Measurements from ENCODE around the gene FBXW10B.
"Not testable (repeated sequence)": the region's sequence is repeated elsewhere in the genome, so short reads cannot be mapped to it uniquely, and the experiment has no call there.

The FBXW10B gene

DNA sequence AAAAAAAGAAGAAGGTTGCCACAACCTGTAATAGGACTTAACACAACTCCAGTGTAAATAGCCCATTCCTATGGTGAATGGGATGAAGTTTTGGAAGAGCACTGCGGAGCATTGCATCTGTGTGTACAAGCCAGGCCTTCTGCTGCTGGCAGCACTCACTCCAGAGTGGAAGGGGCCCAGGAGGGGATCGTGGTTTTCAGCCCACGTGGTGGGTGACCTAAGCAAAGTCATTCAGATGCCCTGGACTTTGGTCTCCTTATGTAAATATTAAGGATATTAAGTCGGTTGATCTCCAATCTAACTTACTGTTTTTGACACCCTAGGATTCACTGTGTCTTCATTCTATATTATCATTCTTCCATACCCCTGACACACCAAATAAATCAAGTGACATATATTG, 2.7 kb downstream of the FBXW10B start:
- not testable (repeated sequence) for ATAC-seq (replicated peaks; ENCODE audit: extremely low read depth, poor library complexity, severe bottlenecking); H3K27ac Mint-ChIP-seq (ENCODE audit: low read depth); DNase-seq (ENCODE audit: low spot score in 2 of 2); H3K4me1 Mint-ChIP-seq; H3K9me3 Mint-ChIP-seq; H3K4me3 Mint-ChIP-seq; H3K36me3 Mint-ChIP-seq (ENCODE audit: insufficient read depth); H3K27me3 Mint-ChIP-seq

GRCh38 chr17:15615850-15616249, 3.7 kb downstream of the FBXW10B start:
- H3K4me3 Mint-ChIP-seq; H3K9me3 Mint-ChIP-seq; DNase-seq (ENCODE audit: low spot score in 2 of 2); ATAC-seq (replicated peaks; ENCODE audit: extremely low read depth, poor library complexity, severe bottlenecking); H3K4me1 Mint-ChIP-seq; H3K27me3 Mint-ChIP-seq; H3K27ac Mint-ChIP-seq (ENCODE audit: low read depth); H3K36me3 Mint-ChIP-seq (ENCODE audit: insufficient read depth): not testable (repeated sequence)

GRCh38 chr17:15613111-15613510, 6.4 kb downstream of the FBXW10B start:
- not testable (repeated sequence) for ATAC-seq (replicated peaks; ENCODE audit: extremely low read depth, poor library complexity, severe bottlenecking); H3K36me3 Mint-ChIP-seq (ENCODE audit: insufficient read depth); H3K27ac Mint-ChIP-seq (ENCODE audit: low read depth); H3K4me1 Mint-ChIP-seq; H3K27me3 Mint-ChIP-seq; H3K9me3 Mint-ChIP-seq; DNase-seq (ENCODE audit: low spot score in 2 of 2); H3K4me3 Mint-ChIP-seq

DNA sequence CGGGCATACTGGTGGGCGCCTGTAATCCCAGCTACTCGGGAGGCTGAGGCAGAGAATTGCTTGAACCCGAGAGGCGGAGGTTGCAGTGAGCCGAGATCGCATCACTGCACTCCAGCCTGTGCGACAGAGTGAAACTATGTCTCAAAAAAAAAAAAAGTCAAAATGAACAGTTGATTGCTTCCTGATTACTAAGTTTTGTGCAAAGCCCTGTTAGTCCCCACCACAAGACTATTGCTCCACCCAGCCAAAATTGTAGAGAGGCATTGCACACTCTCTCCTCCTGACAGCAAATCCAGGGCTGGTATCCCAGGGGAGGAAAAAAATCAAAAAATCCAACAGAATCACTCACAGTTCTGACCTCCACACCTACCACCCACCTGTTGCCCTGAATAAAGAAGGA, 26.5 kb downstream of the FBXW10B start:
- DNase-seq (ENCODE audit: low spot score in 2 of 2); H3K27me3 Mint-ChIP-seq; H3K36me3 Mint-ChIP-seq (ENCODE audit: insufficient read depth); H3K9me3 Mint-ChIP-seq; ATAC-seq (replicated peaks; ENCODE audit: extremely low read depth, poor library complexity, severe bottlenecking); H3K27ac Mint-ChIP-seq (ENCODE audit: low read depth): not testable (repeated sequence)
- Mint-ChIP-seq H3K4me3 (peak overlapping the region; percentile 16), H3K4me1 (peaks cover 31% of the 10 kb centered on the region)

DNA sequence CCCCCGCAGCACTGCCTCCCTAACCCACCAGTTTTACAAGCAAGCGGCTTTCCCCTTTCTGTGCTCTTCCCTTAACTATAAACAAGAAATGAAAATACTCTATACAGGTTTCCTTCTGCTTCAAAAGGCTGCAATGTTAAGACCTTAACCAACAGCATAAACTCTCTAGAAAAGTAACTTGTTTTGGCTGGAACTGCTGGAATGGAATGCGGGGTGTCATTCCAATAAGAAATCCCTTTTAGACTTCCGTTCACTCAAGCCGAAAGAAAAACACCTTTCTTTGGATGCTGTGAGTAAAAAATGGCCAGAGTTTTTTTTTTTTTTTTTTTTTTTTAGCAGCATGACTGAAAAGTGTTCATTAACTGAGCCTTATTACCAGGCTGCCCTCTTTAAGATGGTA, 27.5 kb downstream of the FBXW10B start:
- Mint-ChIP-seq H3K4me3 (peak overlapping the region; percentile 37), H3K4me1 (peaks cover 37% of the 10 kb centered on the region)
- not testable (repeated sequence) for H3K27ac Mint-ChIP-seq (ENCODE audit: low read depth); ATAC-seq (replicated peaks; ENCODE audit: extremely low read depth, poor library complexity, severe bottlenecking); H3K36me3 Mint-ChIP-seq (ENCODE audit: insufficient read depth); H3K27me3 Mint-ChIP-seq; H3K9me3 Mint-ChIP-seq; DNase-seq (ENCODE audit: low spot score in 2 of 2)

GRCh38 chr17:15590844-15591243, 28.7 kb downstream of the FBXW10B start:
- Mint-ChIP-seq H3K27ac (ENCODE audit: low read depth) (peak overlapping the region; percentile 46), H3K4me3 (peak overlapping the region; percentile 72), H3K4me1 (peaks cover 45% of the 10 kb centered on the region)
- not testable (repeated sequence) for H3K27me3 Mint-ChIP-seq; H3K9me3 Mint-ChIP-seq; H3K36me3 Mint-ChIP-seq (ENCODE audit: insufficient read depth); ATAC-seq (replicated peaks; ENCODE audit: extremely low read depth, poor library complexity, severe bottlenecking); DNase-seq (ENCODE audit: low spot score in 2 of 2)

GRCh38 chr17:15589544-15590536, 29.7 kb downstream of the FBXW10B start:
- H3K27me3 Mint-ChIP-seq; H3K9me3 Mint-ChIP-seq; H3K36me3 Mint-ChIP-seq (ENCODE audit: insufficient read depth): not testable (repeated sequence)
- ATAC-seq (replicated peaks; ENCODE audit: extremely low read depth, poor library complexity, severe bottlenecking) (peak; percentile 83), DNase-seq (ENCODE audit: low spot score in 2 of 2) (peak in 1 of 2 donors; percentile 17)
- H3K4me3 Mint-ChIP-seq: peak overlapping the region; percentile 72
- peak overlapping the region; percentile 46 for H3K27ac Mint-ChIP-seq (ENCODE audit: low read depth)
- peaks cover 45% of the 10 kb centered on the region for H3K4me1 Mint-ChIP-seq

- not testable (repeated sequence) for H3K27me3 Mint-ChIP-seq; DNase-seq (ENCODE audit: low spot score in 2 of 2); ATAC-seq (replicated peaks; ENCODE audit: extremely low read depth, poor library complexity, severe bottlenecking); H3K9me3 Mint-ChIP-seq; H3K27ac Mint-ChIP-seq (ENCODE audit: low read depth); H3K36me3 Mint-ChIP-seq (ENCODE audit: insufficient read depth); H3K4me3 Mint-ChIP-seq
- H3K4me1 Mint-ChIP-seq: peaks cover 45% of the 10 kb centered on the region
These were observed 31.5 kb downstream of the FBXW10B start for GRCh38 chr17:15588017-15588416.

DNA sequence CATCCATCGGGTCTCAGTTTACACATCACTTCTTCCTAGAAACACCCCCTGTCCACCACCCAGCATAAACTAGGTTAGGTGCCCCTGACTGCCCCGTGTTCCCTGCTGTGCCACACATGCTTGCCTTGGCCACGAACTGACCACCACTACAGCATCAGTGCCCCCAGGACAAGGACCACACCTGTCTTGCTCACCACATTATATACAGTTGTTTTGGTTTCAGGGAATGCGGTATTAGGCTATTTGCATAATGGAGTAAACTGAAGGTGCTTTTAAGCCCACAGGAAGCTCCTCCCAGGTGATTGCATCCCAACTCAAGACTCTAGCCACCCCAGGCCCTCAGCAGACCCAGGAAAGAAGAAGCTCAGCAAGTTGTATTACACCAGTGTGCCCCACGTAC, 36.2 kb downstream of the FBXW10B start:
- H3K27ac Mint-ChIP-seq (ENCODE audit: low read depth); H3K36me3 Mint-ChIP-seq (ENCODE audit: insufficient read depth); DNase-seq (ENCODE audit: low spot score in 2 of 2); ATAC-seq (replicated peaks; ENCODE audit: extremely low read depth, poor library complexity, severe bottlenecking); H3K27me3 Mint-ChIP-seq; H3K9me3 Mint-ChIP-seq; H3K4me3 Mint-ChIP-seq: not testable (repeated sequence)
- H3K4me1 Mint-ChIP-seq: peaks cover 17% of the 10 kb centered on the region

DNA sequence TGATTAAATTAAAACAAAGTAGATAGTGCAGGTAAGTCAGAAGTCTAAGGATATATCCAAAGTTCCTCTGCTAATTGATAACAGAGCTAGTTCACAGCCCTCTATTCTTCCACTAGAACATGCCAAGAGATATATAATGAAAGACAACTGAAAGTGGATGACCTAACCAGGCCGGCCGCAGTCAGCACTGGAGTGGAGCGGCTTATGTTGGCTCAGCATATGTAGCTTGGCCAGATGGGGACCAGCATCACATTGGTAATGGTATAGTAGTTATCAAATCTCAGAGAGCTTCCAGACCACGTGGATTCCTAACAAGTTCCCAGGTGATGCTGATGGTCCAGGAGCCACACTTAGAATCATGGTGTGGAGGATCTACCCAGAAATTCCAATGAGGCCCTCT, 38.0 kb downstream of the FBXW10B start:
- not testable (repeated sequence) for H3K4me1 Mint-ChIP-seq; H3K27me3 Mint-ChIP-seq; DNase-seq (ENCODE audit: low spot score in 2 of 2)

GRCh38 chr17:15576848-15577247, 42.7 kb downstream of the FBXW10B start:
- H3K9me3 Mint-ChIP-seq; H3K4me1 Mint-ChIP-seq; DNase-seq (ENCODE audit: low spot score in 2 of 2); H3K27me3 Mint-ChIP-seq; H3K36me3 Mint-ChIP-seq (ENCODE audit: insufficient read depth); H3K27ac Mint-ChIP-seq (ENCODE audit: low read depth); H3K4me3 Mint-ChIP-seq; ATAC-seq (replicated peaks; ENCODE audit: extremely low read depth, poor library complexity, severe bottlenecking): not testable (repeated sequence)

More for the DNA sequence above, 38.0 kb downstream of the FBXW10B start:
- not testable (repeated sequence) for H3K27ac Mint-ChIP-seq (ENCODE audit: low read depth); H3K9me3 Mint-ChIP-seq; H3K4me3 Mint-ChIP-seq; ATAC-seq (replicated peaks; ENCODE audit: extremely low read depth, poor library complexity, severe bottlenecking); H3K36me3 Mint-ChIP-seq (ENCODE audit: insufficient read depth)

DNA sequence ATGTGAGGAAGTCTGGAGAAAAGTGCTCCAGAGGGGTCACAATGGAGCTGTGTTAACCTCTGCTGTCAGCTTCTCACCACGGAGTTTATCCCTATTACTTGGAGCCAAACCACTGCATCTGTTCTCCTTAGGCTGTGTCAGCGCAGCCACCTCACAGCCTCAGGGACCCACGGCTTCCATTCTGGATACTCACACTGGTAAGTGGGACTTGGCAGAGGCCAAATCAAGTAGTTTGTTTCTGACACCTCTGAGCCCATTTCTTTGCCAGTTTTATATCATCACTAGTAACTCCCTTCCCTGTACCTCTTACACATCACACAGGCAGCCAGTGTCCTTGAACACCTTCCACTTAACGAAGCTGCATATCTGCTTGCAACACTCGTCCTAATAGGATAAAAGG, 44.8 kb downstream of the FBXW10B start:
- H3K27me3 Mint-ChIP-seq; DNase-seq (ENCODE audit: low spot score in 2 of 2); H3K36me3 Mint-ChIP-seq (ENCODE audit: insufficient read depth); H3K27ac Mint-ChIP-seq (ENCODE audit: low read depth); ATAC-seq (replicated peaks; ENCODE audit: extremely low read depth, poor library complexity, severe bottlenecking); H3K9me3 Mint-ChIP-seq; H3K4me1 Mint-ChIP-seq; H3K4me3 Mint-ChIP-seq: not testable (repeated sequence)

- not testable (repeated sequence) for H3K9me3 Mint-ChIP-seq
These were observed 45.6 kb downstream of the FBXW10B start for GRCh38 chr17:15573870-15574269.

More at GRCh38 chr17:15573870-15574269, 45.6 kb downstream of the FBXW10B start:
- not testable (repeated sequence) for H3K27ac Mint-ChIP-seq (ENCODE audit: low read depth); DNase-seq (ENCODE audit: low spot score in 2 of 2); H3K4me3 Mint-ChIP-seq; H3K4me1 Mint-ChIP-seq; H3K27me3 Mint-ChIP-seq; H3K36me3 Mint-ChIP-seq (ENCODE audit: insufficient read depth); ATAC-seq (replicated peaks; ENCODE audit: extremely low read depth, poor library complexity, severe bottlenecking)
